Epithelial cell of umbilical artery (primary cell): ENCODE results near the gene DKC1. TPM values are rescaled to one million over a fixed set of nuclear protein-coding genes. Genes with fewer than 3 reads are reported as not detected.

Source experiments
- total RNA-seq: library from RNA; depleted of rRNA; stranded (reverse); fragments of >200 nt; gene quantifications from 2 replicates; pipeline ENCODE4 v1.2.3, GENCODE V29; 2014

DKC1 gene
- 73.7 and 81.2 TPM in 2 replicates for total RNA-seq

DNA sequence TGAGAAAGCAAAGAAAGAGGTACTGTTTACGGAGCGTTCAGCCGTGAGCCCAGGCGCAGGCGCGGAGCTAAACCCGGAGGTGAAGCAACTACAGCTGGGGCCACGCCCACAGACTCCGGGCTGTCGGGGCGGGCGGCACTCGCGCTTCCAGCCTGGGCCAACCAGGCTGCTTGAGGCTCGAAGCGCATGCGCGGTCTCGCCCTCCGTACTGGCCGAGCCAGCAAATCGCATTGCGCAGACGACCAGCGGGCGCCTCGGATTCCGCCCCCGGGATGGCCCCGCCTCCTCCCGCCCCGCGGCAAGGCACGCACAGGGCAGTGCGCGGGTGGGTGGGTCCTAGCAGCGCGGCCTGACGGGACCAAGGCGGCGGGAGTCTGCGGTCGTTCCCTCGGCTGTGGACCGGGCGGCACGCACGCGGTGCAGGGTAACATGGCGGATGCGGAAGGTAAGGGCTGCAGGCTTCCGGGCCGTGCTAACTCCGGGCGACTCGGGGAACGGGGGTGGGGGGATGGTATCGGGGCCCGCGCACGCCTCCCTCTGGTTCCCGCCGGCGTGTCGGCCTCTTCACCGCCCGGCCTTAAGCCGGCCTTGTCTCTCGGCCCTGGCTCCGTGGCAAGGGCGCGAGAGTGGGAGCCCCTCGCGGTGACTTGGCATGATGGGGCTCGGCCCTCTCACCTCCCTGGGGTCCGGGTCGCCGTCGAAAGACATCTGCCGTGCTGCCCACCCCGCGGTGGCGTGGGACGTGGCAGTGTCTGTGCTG, at the start of gene DKC1:
TSS of gene DKC1 (plus strand) at position 328 of the 760 bp plus-strand sequence. CDS start at position 430, 102 bp downstream.

GRCh38 chrX:154750301-154751202, 12.1 kb upstream of the DKC1 start, which contains the start of gene GAB3:
Gene GAB3 (minus strand): TSS chrX:154751077. CDS start chrX:154751025, 52 bp downstream.

GRCh38 chrX:154804957-154805695, 42.5 kb downstream of the DKC1 start, which contains the start of gene MPP1:
Gene MPP1 (minus strand): TSS chrX:154805485. CDS start chrX:154805373, 112 bp downstream.

Other genes starting within 250 kb of the DKC1 start
- gene FAM3A, start 246.6 kb upstream of the DKC1 start, total RNA-seq = 19.2 and 20.8 TPM in 2 replicates
- gene G6PD, start 216.0 kb upstream of the DKC1 start, total RNA-seq = 34.4 and 56.7 TPM in 2 replicates
- 13.2 and 15.9 TPM in 2 replicates for gene IKBKG, start 215.2 kb upstream of the DKC1 start, total RNA-seq
- not detected in 2 replicates for gene CTAG1A, start 177.7 kb upstream of the DKC1 start, total RNA-seq
- not detected in 2 replicates for gene CTAG1B, start 143.6 kb upstream of the DKC1 start, total RNA-seq
- gene CTAG2, start 109.3 kb upstream of the DKC1 start, total RNA-seq = not detected in 2 replicates
- 1.6 and 5.0 TPM in 2 replicates for gene GAB3, start 11.8 kb upstream of the DKC1 start, total RNA-seq
- 11.7 and 21.4 TPM in 2 replicates for gene MPP1, start 42.6 kb downstream of the DKC1 start, total RNA-seq
- gene SMIM9, start 71.8 kb downstream of the DKC1 start, total RNA-seq = not detected in 2 replicates
- 1.2 and 2.3 TPM in 2 replicates for gene F8A1, start 123.5 kb downstream of the DKC1 start, total RNA-seq